OCI-LY7 (cell line): ENCODE results near the gene TP53RK. TPM values are rescaled to one million over a fixed set of nuclear protein-coding genes. Genes with fewer than 3 reads are reported as not detected.

Experiments
- BruUV-seq: library from RNA; stranded (reverse); fragments of 400-500 nt; replicated peaks from 2 replicates; lab custom pipeline; 2021; lab: Mats Ljungman, UMichigan
- CTCF ChIA-PET: fragments of 300-600 bp; sonication (Branson Sonifier 250); formaldehyde crosslinking; loops from one replicate; lab custom pipeline; 2022; ENCODE audit warnings: antibody characterized with exemption; ENCODE audit not compliant: unreplicated experiment; lab: Charles Lee
- POLR2A ChIA-PET: fragments of 300-600 bp; sonication (Branson Sonifier 250); formaldehyde crosslinking; loops from one replicate; lab custom pipeline; 2022; ENCODE audit warnings: antibody characterized with exemption; lab: Charles Lee
- DNase-seq: peaks from one replicate; pipeline ENCODE4 v3.0.0-alpha.2; 2015; ENCODE audit warnings: low spot score
- H2AFZ ChIP-seq: fragments of 200-600 bp; sonication (generic), shearing (Covaris generic); 2 replicates; pipeline ENCODE4 v1.6.1; 2014; ENCODE audit warnings: mild to moderate bottlenecking, antibody characterized with exemption, low read length, moderate library complexity
- H3K27ac ChIP-seq: fragments of 200-600 bp; sonication (generic); 2 replicates; pipeline ENCODE4 v1.5.1; 2014; ENCODE audit warnings: mixed run types, low read depth, mild to moderate bottlenecking, moderate library complexity, low read length, inconsistent platforms; ENCODE audit not compliant: poor library complexity, severe bottlenecking
- H3K36me3 ChIP-seq: fragments of 200-600 bp; sonication (generic); 2 replicates; pipeline ENCODE4 v1.6.1; 2014; ENCODE audit warnings: mild to moderate bottlenecking, antibody characterized with exemption, low read length, moderate library complexity, mixed read lengths; ENCODE audit not compliant: insufficient read depth
- H3K4me1 ChIP-seq: fragments of 200-600 bp; sonication (generic); 2 replicates; pipeline ENCODE4 v1.5.1; 2014; ENCODE audit warnings: mild to moderate bottlenecking, low read length; ENCODE audit not compliant: insufficient read depth, poor library complexity, severe bottlenecking
- H3K4me2 ChIP-seq: fragments of 200-600 bp; sonication (generic); 2 replicates; pipeline ENCODE4 v1.6.1; 2014; ENCODE audit warnings: mild to moderate bottlenecking, low read length
- H3K4me3 ChIP-seq: fragments of 200-600 bp; sonication (generic); 2 replicates; pipeline ENCODE4 v1.5.1; 2014; ENCODE audit warnings: mild to moderate bottlenecking, low read depth, low read length; ENCODE audit not compliant: poor library complexity, severe bottlenecking
- H3K79me2 ChIP-seq: fragments of 200-600 bp; sonication (generic); 2 replicates; pipeline ENCODE4 v1.6.1; 2016; ENCODE audit warnings: low read depth, mild to moderate bottlenecking, low read length, moderate library complexity, mixed read lengths; ENCODE audit not compliant: insufficient read depth
- H3K9me2 ChIP-seq: fragments of 200-600 bp; sonication (generic); 2 replicates; pipeline ENCODE4 v1.6.1; 2016; ENCODE audit warnings: mild to moderate bottlenecking, low read length, mixed read lengths; ENCODE audit not compliant: insufficient read depth
- H3K9me3 ChIP-seq: fragments of 200-600 bp; sonication (generic); 2 replicates; pipeline ENCODE4 v1.6.1; 2014; ENCODE audit warnings: mild to moderate bottlenecking, mixed run types, low read length, mixed read lengths
- H4K20me1 ChIP-seq: fragments of 200-600 bp; sonication (generic); 2 replicates; pipeline ENCODE4 v1.6.1; 2014; ENCODE audit warnings: mild to moderate bottlenecking, antibody characterized with exemption, low read length, moderate library complexity, mixed read lengths; ENCODE audit not compliant: insufficient read depth
- EZH2phosphoT487 ChIP-seq: fragments of 200-600 bp; sonication (generic); IDR thresholded peaks from 2 replicates; pipeline ENCODE4 v1.6.1; 2018; ENCODE audit warnings: low read depth, borderline replicate concordance, mild to moderate bottlenecking, mixed run types, antibody characterized with exemption, low read length, moderate library complexity, mixed read lengths
- intact Hi-C: fragments of 100-400 bp; cut with micrococcal nuclease; formaldehyde crosslinking; loops from one replicate; pipeline ENCODE4 v1.10.0; 2022; ENCODE audit not compliant: unreplicated experiment
- total RNA-seq, 2 experiments: library from RNA; depleted of rRNA in 1 of 2; stranded (reverse); fragments of >200 nt in 1 of 2; shearing (Covaris generic) in 1 of 2; gene quantifications; 2 replicates each; pipeline ENCODE4 v1.2.3, GENCODE V29; 2014 to 2022
- TF ChIP-seq, protein P1 (sequence below): fragments of 200-600 bp; sonication (generic); conservative IDR thresholded peaks from 2 replicates; pipeline ENCODE4 v1.5.1; 2014; ENCODE audit warnings: mild to moderate bottlenecking, antibody characterized with exemption, low read length, moderate library complexity, mixed read lengths

The TP53RK gene
- total RNA-seq, 2 experiments from 2014 or later = 18.6 to 32.9 TPM

- POLR2A ChIA-PET = interaction anchor here (0.6 to 1.8 kb wide), 4 partner anchors 10 to 1657 kb away, joined by 3 to 7 read pairs (median 4); no protein-coding TSS in a partner anchor
- TF ChIP-seq, protein P1, sequence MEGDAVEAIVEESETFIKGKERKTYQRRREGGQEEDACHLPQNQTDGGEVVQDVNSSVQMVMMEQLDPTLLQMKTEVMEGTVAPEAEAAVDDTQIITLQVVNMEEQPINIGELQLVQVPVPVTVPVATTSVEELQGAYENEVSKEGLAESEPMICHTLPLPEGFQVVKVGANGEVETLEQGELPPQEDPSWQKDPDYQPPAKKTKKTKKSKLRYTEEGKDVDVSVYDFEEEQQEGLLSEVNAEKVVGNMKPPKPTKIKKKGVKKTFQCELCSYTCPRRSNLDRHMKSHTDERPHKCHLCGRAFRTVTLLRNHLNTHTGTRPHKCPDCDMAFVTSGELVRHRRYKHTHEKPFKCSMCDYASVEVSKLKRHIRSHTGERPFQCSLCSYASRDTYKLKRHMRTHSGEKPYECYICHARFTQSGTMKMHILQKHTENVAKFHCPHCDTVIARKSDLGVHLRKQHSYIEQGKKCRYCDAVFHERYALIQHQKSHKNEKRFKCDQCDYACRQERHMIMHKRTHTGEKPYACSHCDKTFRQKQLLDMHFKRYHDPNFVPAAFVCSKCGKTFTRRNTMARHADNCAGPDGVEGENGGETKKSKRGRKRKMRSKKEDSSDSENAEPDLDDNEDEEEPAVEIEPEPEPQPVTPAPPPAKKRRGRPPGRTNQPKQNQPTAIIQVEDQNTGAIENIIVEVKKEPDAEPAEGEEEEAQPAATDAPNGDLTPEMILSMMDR = no peak
- no peak for TF ChIP-seq EZH2phosphoT487
- BruUV-seq = no TSS peak
- peaks cover 34% of the 10 kb centered on the region for H3K4me1 ChIP-seq
- peaks cover 28% of the 10 kb centered on the region for H3K36me3 ChIP-seq
- peak overlapping the region; percentile 63 for H3K27ac ChIP-seq
- no peak for DNase-seq
- peak overlapping the region; percentile 81 for H3K4me2 ChIP-seq
- H3K9me3 ChIP-seq = peaks cover 11% of the 10 kb centered on the region; the same call in 1 of the 2 replicates
- intact Hi-C loops = no loop called here
- no peaks in the 10 kb centered on the region for H3K9me2 ChIP-seq
- H4K20me1 ChIP-seq = peaks cover 20% of the 10 kb centered on the region; the same call in 1 of the 2 replicates
- peak overlapping the region; percentile 74 for H3K4me3 ChIP-seq
- H3K79me2 ChIP-seq = peaks cover 38% of the 10 kb centered on the region
- peak overlapping the region; percentile 68 for H2AFZ ChIP-seq
- CTCF ChIA-PET = interaction anchor here (1.1 to 1.3 kb wide), 2 partner anchors 10 to 13 kb away, joined by 3 read pairs; no protein-coding TSS in a partner anchor
These were observed 1.2 kb upstream of the TP53RK start for GRCh38 chr20:46690219-46691106.

DNA sequence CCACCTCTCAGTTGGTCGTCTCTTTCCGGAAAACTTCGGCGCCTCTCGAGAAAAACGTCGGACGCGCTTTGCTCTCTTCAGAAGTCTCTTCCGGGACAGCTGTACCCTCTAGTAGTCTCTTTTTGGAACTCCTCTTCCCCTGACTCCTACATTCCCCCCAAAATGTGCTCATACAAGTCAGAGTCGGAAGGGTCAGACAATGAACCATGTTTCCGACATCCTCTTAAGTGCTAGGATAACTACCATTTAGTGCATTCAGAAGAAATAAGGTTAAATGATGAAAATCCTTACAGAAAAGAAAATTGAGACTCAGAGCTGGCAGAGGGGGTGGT lies 476 bp upstream of the TP53RK start:
- peak overlapping the region; percentile 81 for H3K4me2 ChIP-seq
- ChIA-PET CTCF (interaction anchor here (1.1 to 1.3 kb wide), 2 partner anchors 10 to 14 kb away, joined by 3 read pairs; no protein-coding TSS in a partner anchor), POLR2A (interaction anchor here (0.6 to 1.8 kb wide), 3 partner anchors 10 to 423 kb away, joined by 4 to 7 read pairs (median 5); no protein-coding TSS in a partner anchor)
- peak overlapping the region; percentile 68; the same call in 1 of the 2 replicates for H2AFZ ChIP-seq
- H4K20me1 ChIP-seq = peaks cover 20% of the 10 kb centered on the region; the same call in 1 of the 2 replicates
- intact Hi-C loops = loop anchor here (5.0 kb wide), 2 partner anchors 717 to 897 kb away; partner anchors contain the start of genes DNTTIP1, WFDC3 and ZNF335
- H3K4me1 ChIP-seq = peaks cover 34% of the 10 kb centered on the region
- no peak for DNase-seq
- peaks cover 11% of the 10 kb centered on the region; the same call in 1 of the 2 replicates for H3K9me3 ChIP-seq
- peak overlapping the region; percentile 63 for H3K27ac ChIP-seq
- H3K4me3 ChIP-seq = peak overlapping the region; percentile 74
- H3K36me3 ChIP-seq = peaks cover 36% of the 10 kb centered on the region
- no peak for TF ChIP-seq EZH2phosphoT487
- TF ChIP-seq, protein P1 = no peak
- H3K9me2 ChIP-seq = no peaks in the 10 kb centered on the region
- no TSS peak for BruUV-seq
- H3K79me2 ChIP-seq = peaks cover 45% of the 10 kb centered on the region
